Glutamatergic neuron (in vitro differentiated cells): ENCODE measurements around the gene AGBL3. TPM values are rescaled to one million over a fixed set of nuclear protein-coding genes. Genes with fewer than 3 reads are reported as not detected.

ENCODE experiments used
- DNase-seq: peaks from one replicate; pipeline ENCODE4 v3.0.0; 2022
- H3K27ac Mint-ChIP-seq: one replicate; pipeline ENCODE4 v1.8.0; 2020; ENCODE audit warnings: mild to moderate bottlenecking, mixed read lengths, inconsistent platforms; ENCODE audit not compliant: unreplicated experiment
- H3K27me3 Mint-ChIP-seq: one replicate; pipeline ENCODE4 v1.8.0; 2020; ENCODE audit warnings: mild to moderate bottlenecking, moderate library complexity, mixed read lengths, inconsistent platforms; ENCODE audit not compliant: unreplicated experiment
- H3K36me3 Mint-ChIP-seq: one replicate; pipeline ENCODE4 v1.8.0; 2020; ENCODE audit warnings: mild to moderate bottlenecking, mixed read lengths, inconsistent platforms; ENCODE audit not compliant: unreplicated experiment
- H3K4me1 Mint-ChIP-seq: one replicate; pipeline ENCODE4 v1.8.0; 2020; ENCODE audit warnings: mild to moderate bottlenecking, low read depth, mixed read lengths, inconsistent platforms; ENCODE audit not compliant: unreplicated experiment
- H3K4me3 Mint-ChIP-seq: one replicate; pipeline ENCODE4 v1.8.0; 2020; ENCODE audit warnings: mild to moderate bottlenecking, mixed read lengths, inconsistent platforms; ENCODE audit not compliant: unreplicated experiment
- H3K9me3 Mint-ChIP-seq: one replicate; pipeline ENCODE4 v1.8.0; 2020; ENCODE audit warnings: mild to moderate bottlenecking, moderate library complexity, mixed read lengths, inconsistent platforms; ENCODE audit not compliant: unreplicated experiment
- CTCF ChIP-seq: fragments of 200-600 bp; sonication (generic); IDR thresholded peaks from one replicate; pipeline ENCODE4 v1.5.0; 2021; ENCODE audit not compliant: partially characterized antibody, unreplicated experiment
- total RNA-seq: library from RNA; stranded (reverse); fragmentation: NEBNext Ultra II Directional; extraction: Animal tissue kit (Norgen Biotek cat#: 25700); gene quantifications from one replicate; pipeline ENCODE4 v1.2.1, GENCODE V29; 2021; ENCODE audit not compliant: unreplicated experiment

AGBL3 gene
- total RNA-seq, 1 donor from 2014 or later, result 2.3 TPM

- H3K4me1 Mint-ChIP-seq, result no peaks in the 10 kb centered on the region
- no peaks in the 10 kb centered on the region for H3K27me3 Mint-ChIP-seq
- no peaks in the 10 kb centered on the region for H3K9me3 Mint-ChIP-seq
- no peak overlapping the region for H3K27ac Mint-ChIP-seq
- TF ChIP-seq CTCF, result no peak
- peaks cover 9% of the 10 kb centered on the region for H3K36me3 Mint-ChIP-seq
- no peak for DNase-seq
- no peak overlapping the region for H3K4me3 Mint-ChIP-seq
Measured at GRCh38 chr7:134948246-134948645, 38.1 kb upstream of the AGBL3 start.

GRCh38 chr7:134948736-134949135 is 37.6 kb upstream of the AGBL3 start:
- H3K36me3 Mint-ChIP-seq, result peaks cover 9% of the 10 kb centered on the region
- no peak overlapping the region for H3K27ac Mint-ChIP-seq
- no peak for DNase-seq
- TF ChIP-seq CTCF, result no peak
- H3K27me3 Mint-ChIP-seq, result no peaks in the 10 kb centered on the region
- no peak overlapping the region for H3K4me3 Mint-ChIP-seq
- H3K4me1 Mint-ChIP-seq, result no peaks in the 10 kb centered on the region
- H3K9me3 Mint-ChIP-seq, result no peaks in the 10 kb centered on the region

- no peak for DNase-seq
- Mint-ChIP-seq H3K4me1 (no peaks in the 10 kb centered on the region), H3K27me3 (no peaks in the 10 kb centered on the region), H3K9me3 (no peaks in the 10 kb centered on the region), H3K27ac (no peak overlapping the region), H3K36me3 (peaks cover 9% of the 10 kb centered on the region), H3K4me3 (no peak overlapping the region)
- TF ChIP-seq CTCF, result no peak
Measured at GRCh38 chr7:134949171-134949570, 37.1 kb upstream of the AGBL3 start.

GRCh38 chr7:134954197-134955082 is 31.9 kb upstream of the AGBL3 start:
- peak; percentile 48 for TF ChIP-seq CTCF
- Mint-ChIP-seq H3K9me3 (no peaks in the 10 kb centered on the region), H3K4me1 (no peaks in the 10 kb centered on the region), H3K4me3 (no peak overlapping the region), H3K27ac (no peak overlapping the region), H3K36me3 (peaks cover 9% of the 10 kb centered on the region), H3K27me3 (peaks cover 2% of the 10 kb centered on the region)
- no peak for DNase-seq

GRCh38 chr7:134957005-134957404 is 29.3 kb upstream of the AGBL3 start:
- H3K9me3 Mint-ChIP-seq, result no peaks in the 10 kb centered on the region
- H3K36me3 Mint-ChIP-seq, result peaks cover 4% of the 10 kb centered on the region
- no peak for DNase-seq
- H3K4me1 Mint-ChIP-seq, result no peaks in the 10 kb centered on the region
- H3K4me3 Mint-ChIP-seq, result no peak overlapping the region
- H3K27me3 Mint-ChIP-seq, result peaks cover 2% of the 10 kb centered on the region
- no peak for TF ChIP-seq CTCF
- H3K27ac Mint-ChIP-seq, result no peak overlapping the region
